Mucosa of stomach (tissue), 1 donor: ENCODE measurements around the gene SPINK8.

Source experiments
- H3K27me3 ChIP-seq: one replicate; pipeline ENCODE4 v1.7.0; 2013; ENCODE audit warnings: mild to moderate bottlenecking, low read length; ENCODE audit not compliant: control insufficient read depth, insufficient read depth
- H3K36me3 ChIP-seq: one replicate; pipeline ENCODE4 v1.7.0; 2013; ENCODE audit warnings: low read length; ENCODE audit not compliant: control insufficient read depth, insufficient read depth
- H3K4me1 ChIP-seq: one replicate; pipeline ENCODE4 v1.7.0; 2013; ENCODE audit warnings: mild to moderate bottlenecking, low read length; ENCODE audit not compliant: control insufficient read depth, insufficient read depth
- H3K4me3 ChIP-seq: one replicate; pipeline ENCODE4 v1.7.0; 2013; ENCODE audit warnings: low read length
- H3K9ac ChIP-seq: one replicate; pipeline ENCODE4 v1.7.0; 2013; ENCODE audit warnings: mild to moderate bottlenecking, low read length, moderate library complexity
- H3K9me3 ChIP-seq: one replicate; pipeline ENCODE4 v1.7.0; 2013; ENCODE audit warnings: mild to moderate bottlenecking, low read length, moderate library complexity; ENCODE audit not compliant: control insufficient read depth
- donor health status: Pancreatic carcinoma.

Gene SPINK8

DNA sequence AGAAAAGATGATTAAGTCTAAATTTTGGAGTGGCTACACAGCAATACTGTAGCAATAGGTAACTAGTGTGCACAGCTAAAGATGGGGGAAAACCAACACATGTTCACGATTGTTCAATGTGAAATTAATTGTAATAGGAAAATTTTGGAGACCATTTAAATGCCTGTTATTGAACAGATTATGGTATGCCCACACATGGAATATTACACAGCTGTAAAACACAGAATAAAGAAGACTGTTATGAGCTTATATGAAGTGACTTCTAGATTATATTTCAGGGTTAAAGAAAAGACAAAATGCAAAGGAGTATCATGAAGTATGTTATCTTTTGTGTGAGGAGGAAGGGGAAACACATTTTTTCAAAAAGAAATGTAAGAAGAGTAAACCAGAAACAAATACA lies 43.8 kb downstream of the SPINK8 start:
- Histone ChIP-seq H3K4me1 (no peaks in the 10 kb centered on the region), H3K4me3 (no peak overlapping the region), H3K9ac (no peak overlapping the region), H3K27me3 (no peaks in the 10 kb centered on the region), H3K9me3 (no peaks in the 10 kb centered on the region), H3K36me3 (no peaks in the 10 kb centered on the region)

DNA sequence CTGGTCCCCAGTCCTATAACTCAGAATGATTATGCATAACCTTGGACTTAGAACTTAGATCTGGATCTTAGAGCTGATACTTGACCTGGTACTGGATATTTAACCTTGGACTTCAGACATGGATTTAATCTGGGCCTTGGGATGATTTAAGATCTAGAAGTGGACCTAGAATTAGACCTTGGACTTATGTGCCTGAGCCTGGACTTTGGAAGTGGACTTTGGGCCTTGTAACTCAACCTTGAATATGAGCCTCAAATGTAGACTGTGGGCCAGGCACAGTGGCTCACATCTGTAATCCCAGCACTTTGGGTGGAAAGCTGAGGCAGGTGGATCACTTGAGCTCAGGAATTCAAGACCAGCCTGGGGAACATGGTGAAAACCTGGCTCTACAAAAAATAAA lies 46.4 kb downstream of the SPINK8 start:
- Histone ChIP-seq H3K9ac (no peak overlapping the region), H3K4me3 (no peak overlapping the region), H3K4me1 (no peaks in the 10 kb centered on the region), H3K9me3 (no peaks in the 10 kb centered on the region), H3K36me3 (no peaks in the 10 kb centered on the region), H3K27me3 (no peaks in the 10 kb centered on the region)

DNA sequence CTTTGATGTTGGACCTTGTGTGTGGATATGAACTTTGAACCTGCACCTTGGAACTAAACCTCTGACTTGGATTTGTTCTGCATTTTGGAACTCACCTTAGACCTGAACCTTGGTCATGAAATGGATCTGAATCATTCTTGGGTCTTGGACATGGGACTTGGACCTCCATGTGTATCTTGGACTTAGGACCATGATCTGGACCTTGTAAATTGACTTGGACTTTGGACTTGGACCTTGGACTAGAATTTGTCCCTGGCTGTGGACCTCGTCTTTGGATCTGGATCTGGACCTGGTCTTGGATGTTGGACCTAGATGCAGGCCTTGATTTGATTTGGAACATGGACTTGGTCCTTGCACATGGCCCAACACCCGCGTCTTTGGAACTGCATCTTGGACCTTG lies 47.2 kb downstream of the SPINK8 start:
- H3K4me1 ChIP-seq: no peaks in the 10 kb centered on the region
- no peaks in the 10 kb centered on the region for H3K36me3 ChIP-seq
- no peaks in the 10 kb centered on the region for H3K27me3 ChIP-seq
- no peaks in the 10 kb centered on the region for H3K9me3 ChIP-seq
- no peak overlapping the region for H3K9ac ChIP-seq
- H3K4me3 ChIP-seq: no peak overlapping the region

DNA sequence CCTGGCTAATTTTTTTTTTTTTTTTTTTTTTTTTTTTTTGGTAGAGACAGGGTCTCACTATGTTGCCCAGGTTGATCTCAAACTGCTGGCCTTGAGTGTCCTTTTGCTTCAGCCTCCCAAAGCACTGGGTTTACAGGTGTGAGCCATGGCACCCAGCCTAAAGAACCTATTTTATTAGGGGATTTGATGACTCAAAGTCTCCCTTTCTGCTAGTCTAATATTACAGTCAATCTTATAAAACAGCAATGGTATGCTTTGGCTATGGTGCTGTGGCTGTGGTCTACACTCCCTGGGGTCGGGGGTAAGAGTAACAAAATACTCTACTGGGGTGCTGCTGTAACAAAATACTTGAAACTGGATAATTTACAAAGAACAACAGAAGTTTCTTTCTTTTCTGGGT lies 47.8 kb downstream of the SPINK8 start:
- H3K27me3 ChIP-seq: no peaks in the 10 kb centered on the region
- no peaks in the 10 kb centered on the region for H3K9me3 ChIP-seq
- no peaks in the 10 kb centered on the region for H3K36me3 ChIP-seq
- no peak overlapping the region for H3K9ac ChIP-seq
- no peak overlapping the region for H3K4me3 ChIP-seq
- H3K4me1 ChIP-seq: no peaks in the 10 kb centered on the region

DNA sequence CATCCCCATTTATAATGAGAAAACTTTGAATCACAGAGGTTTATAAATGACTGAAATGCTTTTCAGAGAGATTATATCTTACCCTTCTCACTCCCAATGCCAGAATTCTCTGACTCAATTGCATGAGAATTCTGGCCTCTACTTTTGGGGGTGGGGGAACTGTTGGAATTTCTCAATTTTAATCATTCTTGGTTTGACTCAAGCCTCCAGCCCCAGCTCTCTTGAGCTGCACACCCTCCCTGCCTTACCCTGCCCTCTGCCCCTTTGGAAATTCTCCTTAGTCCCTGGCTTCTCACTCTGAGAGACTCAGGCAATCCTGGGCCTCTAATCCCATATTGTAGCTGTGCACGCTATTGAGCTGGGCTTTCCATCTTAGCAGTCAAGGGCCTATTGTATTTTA lies 48.3 kb downstream of the SPINK8 start:
- Histone ChIP-seq H3K4me3 (no peak overlapping the region), H3K27me3 (no peaks in the 10 kb centered on the region), H3K4me1 (no peaks in the 10 kb centered on the region), H3K9me3 (no peaks in the 10 kb centered on the region), H3K36me3 (no peaks in the 10 kb centered on the region), H3K9ac (no peak overlapping the region)

DNA sequence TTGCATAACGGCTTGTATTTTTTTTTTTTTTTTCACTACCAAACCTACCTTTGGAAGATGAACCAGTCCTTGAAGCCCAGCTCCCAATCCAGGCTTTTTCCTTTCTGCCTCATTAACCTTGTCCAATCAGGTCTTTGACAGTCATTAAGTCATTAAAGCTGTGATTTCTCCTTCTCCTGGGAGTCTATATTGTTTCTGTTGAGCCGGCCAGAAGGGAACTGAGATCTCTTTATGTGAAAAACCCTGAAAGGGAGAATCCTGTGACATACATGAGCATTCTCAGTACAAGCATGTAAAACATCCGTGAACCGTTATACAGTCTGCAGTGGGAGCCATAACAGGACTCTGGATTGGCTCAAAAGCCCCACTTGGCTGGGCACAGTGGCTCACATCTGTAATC lies 52.6 kb downstream of the SPINK8 start:
- Histone ChIP-seq H3K9ac (no peak overlapping the region), H3K27me3 (no peaks in the 10 kb centered on the region), H3K36me3 (no peaks in the 10 kb centered on the region), H3K4me1 (no peaks in the 10 kb centered on the region), H3K4me3 (no peak overlapping the region), H3K9me3 (no peaks in the 10 kb centered on the region)

DNA sequence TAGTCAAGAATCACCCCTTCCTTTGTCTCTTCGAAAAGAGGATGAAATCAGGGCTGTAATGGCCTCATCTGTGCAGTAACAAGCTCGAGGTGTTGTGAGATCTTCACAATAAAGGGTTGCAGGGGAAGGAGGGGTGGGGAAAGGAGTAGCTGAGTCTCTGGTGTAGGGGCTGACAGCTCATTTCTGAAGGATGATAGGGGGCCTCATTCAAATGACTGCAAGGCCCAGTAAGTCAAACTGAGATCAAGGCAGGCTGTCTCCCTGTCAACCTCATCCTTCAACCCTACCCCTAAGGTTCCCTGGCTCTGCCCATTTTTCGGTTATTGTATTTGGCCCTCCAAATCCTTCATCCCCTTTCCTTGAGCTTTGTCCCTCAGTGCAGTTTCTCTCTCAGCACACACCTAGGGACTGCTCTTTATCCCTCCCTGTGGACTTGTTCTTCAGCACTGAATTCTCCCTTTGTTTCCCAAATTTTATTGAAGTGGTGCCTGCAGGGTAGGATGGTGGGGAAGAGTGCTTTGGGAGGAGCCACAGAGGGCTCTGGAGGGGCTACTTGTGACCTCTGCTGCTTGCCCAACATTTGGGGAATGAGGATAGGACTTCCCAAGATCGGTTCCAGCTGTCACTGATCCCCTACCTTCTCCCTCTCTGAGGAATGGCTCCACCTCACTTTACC lies 54.4 kb downstream of the SPINK8 start:
- Histone ChIP-seq H3K36me3 (no peaks in the 10 kb centered on the region), H3K27me3 (peaks cover 4% of the 10 kb centered on the region), H3K9me3 (no peaks in the 10 kb centered on the region), H3K4me1 (no peaks in the 10 kb centered on the region), H3K4me3 (no peak overlapping the region), H3K9ac (no peak overlapping the region)

DNA sequence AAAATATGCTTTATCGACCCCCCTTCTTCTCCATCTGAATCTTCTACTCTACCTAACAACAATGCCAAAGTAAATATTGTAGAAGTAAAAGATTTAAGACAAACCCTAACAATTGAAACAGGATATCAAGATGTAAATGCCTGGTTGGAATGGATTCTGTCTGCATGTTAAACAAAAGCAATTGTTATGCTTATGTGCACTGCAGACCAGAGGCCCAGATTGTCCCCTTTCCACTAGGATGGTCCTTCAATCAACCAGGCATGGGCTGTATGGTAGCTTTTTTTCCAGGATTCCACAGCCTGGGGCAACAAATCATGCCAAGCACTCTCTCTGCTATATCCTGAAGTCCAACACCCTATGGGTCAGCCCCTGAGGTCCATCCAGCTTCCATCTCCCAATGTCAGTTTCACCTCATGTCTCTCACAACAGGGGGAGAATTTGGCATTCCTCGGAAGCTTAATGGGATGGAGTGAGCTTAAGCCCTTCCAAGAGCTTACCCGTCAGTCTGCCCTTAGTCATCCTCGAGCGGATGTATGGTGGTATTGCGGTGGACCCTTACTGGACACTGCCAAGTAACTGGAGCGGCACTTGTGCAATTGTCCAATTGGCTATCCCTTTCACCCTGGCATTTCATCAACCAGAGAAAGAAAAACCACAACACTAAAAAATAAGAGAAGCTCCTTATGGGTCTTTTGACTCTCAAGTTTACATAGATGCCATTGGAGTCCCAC lies 56.4 kb downstream of the SPINK8 start:
- Histone ChIP-seq H3K36me3 (no peaks in the 10 kb centered on the region), H3K27me3 (peaks cover 4% of the 10 kb centered on the region), H3K4me3 (no peak overlapping the region), H3K9ac (no peak overlapping the region), H3K4me1 (peaks cover 5% of the 10 kb centered on the region), H3K9me3 (no peaks in the 10 kb centered on the region)

DNA sequence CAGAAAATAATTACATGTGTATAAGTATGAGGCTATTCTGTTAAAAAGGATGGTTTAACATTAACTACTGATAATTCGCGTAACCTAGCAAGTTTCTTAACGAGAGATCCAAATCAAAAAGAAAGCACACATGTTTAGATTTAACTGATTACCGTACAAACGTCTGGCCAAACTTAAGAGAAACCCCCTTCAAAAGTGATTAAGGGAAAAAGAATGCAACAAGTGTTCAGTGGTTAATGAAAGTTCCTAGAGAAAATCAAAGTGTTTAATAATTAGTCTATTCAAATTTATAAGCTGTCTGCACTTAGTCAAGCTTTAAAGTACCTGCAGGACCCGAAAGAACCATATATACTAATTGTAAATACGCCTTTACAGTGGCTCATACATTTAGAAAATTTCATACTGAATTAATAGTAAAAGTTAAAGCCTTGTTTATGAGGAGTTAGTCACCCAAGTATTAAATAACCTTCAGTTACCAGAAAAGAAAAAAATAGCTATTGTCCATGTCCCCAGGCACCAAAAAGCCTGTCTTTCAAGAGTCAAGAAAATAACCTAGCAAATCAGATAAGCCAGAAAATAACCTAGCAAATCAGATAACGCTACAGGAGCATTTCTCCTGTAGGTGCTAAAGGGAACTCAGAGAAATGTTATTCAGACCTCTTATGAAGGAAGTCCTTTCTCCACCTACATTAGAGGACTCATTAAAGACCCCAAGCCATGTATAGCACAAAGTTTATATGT lies 58.0 kb downstream of the SPINK8 start:
- Histone ChIP-seq H3K9ac (no peak overlapping the region), H3K27me3 (peaks cover 4% of the 10 kb centered on the region), H3K36me3 (no peaks in the 10 kb centered on the region), H3K4me3 (no peak overlapping the region), H3K9me3 (no peaks in the 10 kb centered on the region), H3K4me1 (peaks cover 5% of the 10 kb centered on the region)

DNA sequence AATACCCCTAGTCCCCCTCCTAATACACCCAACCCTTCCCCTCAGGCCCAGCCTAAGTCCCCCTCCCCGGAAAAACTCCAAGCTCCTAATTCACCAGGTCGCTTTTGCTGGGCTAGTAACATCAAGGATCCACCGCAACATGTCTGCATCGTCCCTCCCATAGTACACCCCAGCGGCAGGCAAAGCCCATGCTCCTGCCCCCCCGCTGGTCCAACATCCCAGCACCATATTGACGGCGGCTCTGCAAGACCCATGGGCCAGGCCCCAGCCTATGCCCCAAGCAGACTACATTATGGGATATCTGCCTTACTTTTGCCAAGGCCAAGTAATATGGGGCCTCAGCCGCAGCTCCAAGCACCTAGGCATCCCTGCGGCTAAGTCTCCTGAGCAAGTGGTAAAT lies 59.0 kb downstream of the SPINK8 start:
- no peak overlapping the region for H3K4me3 ChIP-seq
- no peaks in the 10 kb centered on the region for H3K9me3 ChIP-seq
- H3K4me1 ChIP-seq: peaks cover 5% of the 10 kb centered on the region
- H3K36me3 ChIP-seq: no peaks in the 10 kb centered on the region
- H3K27me3 ChIP-seq: peaks cover 4% of the 10 kb centered on the region
- H3K9ac ChIP-seq: no peak overlapping the region

DNA sequence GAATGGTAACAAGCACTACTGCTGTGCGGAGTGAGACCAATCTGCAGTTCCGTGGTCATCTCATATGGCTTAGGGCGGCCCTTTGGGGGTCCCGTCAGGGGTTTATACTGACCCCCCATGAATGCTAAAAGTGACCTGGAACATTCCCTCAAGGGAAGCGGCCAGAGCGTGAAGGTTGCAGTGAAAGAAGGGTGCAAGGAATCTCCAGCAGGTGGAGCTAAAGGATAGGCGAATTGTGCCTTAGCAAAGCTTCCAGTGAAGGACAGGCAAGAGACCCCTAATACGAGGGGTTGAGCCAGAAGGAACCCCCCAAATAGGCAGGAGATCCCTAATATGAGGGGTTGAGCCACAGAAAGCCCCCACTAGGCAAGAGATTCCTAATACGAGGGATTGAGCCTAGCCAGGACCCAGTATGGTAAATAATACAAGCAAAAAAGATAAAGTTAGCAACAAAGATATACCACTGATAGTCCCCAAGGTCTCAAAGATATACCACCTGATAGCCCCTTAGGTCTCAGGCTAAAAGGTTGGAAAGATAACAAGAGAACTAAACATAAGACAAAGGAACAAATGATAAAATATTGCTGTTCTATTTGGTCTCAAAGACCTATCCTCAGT lies 59.8 kb downstream of the SPINK8 start:
- no peaks in the 10 kb centered on the region for H3K36me3 ChIP-seq
- H3K9me3 ChIP-seq: no peaks in the 10 kb centered on the region
- H3K9ac ChIP-seq: no peak overlapping the region
- peaks cover 11% of the 10 kb centered on the region for H3K4me1 ChIP-seq
- no peak overlapping the region for H3K4me3 ChIP-seq
- peaks cover 4% of the 10 kb centered on the region for H3K27me3 ChIP-seq
